H9 (cell line): Measurements from ENCODE around the gene TCF4. TPM values are rescaled to one million over a fixed set of nuclear protein-coding genes. Genes with fewer than 3 reads are reported as not detected.

Experiments
- DNase-seq: peaks from one replicate; pipeline ENCODE4 v3.0.0-alpha.2; 2017
- H2AFZ ChIP-seq: one replicate; pipeline ENCODE4 v1.6.1; 2013; ENCODE audit warnings: mild to moderate bottlenecking, low read length, control low read depth, moderate library complexity
- H2AK5ac ChIP-seq: 2 replicates; pipeline ENCODE4 v1.6.1; 2013; ENCODE audit warnings: low read length, control low read depth, mixed read lengths; ENCODE audit not compliant: insufficient read length
- H2BK120ac ChIP-seq: one replicate; pipeline ENCODE4 v1.6.1; 2013; ENCODE audit warnings: low read depth, mild to moderate bottlenecking, low read length, control low read depth, inconsistent platforms; ENCODE audit not compliant: poor library complexity, severe bottlenecking
- H2BK12ac ChIP-seq: 2 replicates; pipeline ENCODE4 v1.6.1; 2013; ENCODE audit warnings: low read length, control low read depth, mixed read lengths, low read depth; ENCODE audit not compliant: insufficient read length
- H2BK15ac ChIP-seq: 2 replicates; pipeline ENCODE4 v1.6.1; 2013; ENCODE audit warnings: low read depth, low read length, control low read depth
- H2BK20ac ChIP-seq: one replicate; pipeline ENCODE4 v1.6.1; 2013; ENCODE audit warnings: low read depth, mild to moderate bottlenecking, low read length, control low read depth, inconsistent platforms; ENCODE audit not compliant: poor library complexity, severe bottlenecking
- H2BK5ac ChIP-seq: 2 replicates; pipeline ENCODE4 v1.6.1; 2013; ENCODE audit warnings: low read length, control low read depth, mixed read lengths; ENCODE audit not compliant: insufficient read length
- H3K14ac ChIP-seq: 2 replicates; pipeline ENCODE4 v1.6.1; 2013; ENCODE audit warnings: low read length, control low read depth; ENCODE audit not compliant: insufficient read depth
- H3K18ac ChIP-seq: 2 replicates; pipeline ENCODE4 v1.6.1; 2013; ENCODE audit warnings: low read depth, mild to moderate bottlenecking, mixed read lengths, low read length, control low read depth; ENCODE audit not compliant: insufficient read length
- H3K23ac ChIP-seq: 2 replicates; pipeline ENCODE4 v1.6.1; 2013; ENCODE audit warnings: low read length, control low read depth, mixed read lengths, low read depth; ENCODE audit not compliant: insufficient read length
- H3K23me2 ChIP-seq: 2 replicates; pipeline ENCODE4 v1.6.1; 2013; ENCODE audit warnings: low read depth, mild to moderate bottlenecking, mixed read lengths, low read length, control low read depth; ENCODE audit not compliant: insufficient read length, poor library complexity, severe bottlenecking
- H3K27ac ChIP-seq: 2 replicates; pipeline ENCODE4 v1.5.1; 2013; ENCODE audit warnings: low read length, control low read depth, mixed read lengths, low read depth; ENCODE audit not compliant: insufficient read length
- H3K27me3 ChIP-seq: 2 replicates; pipeline ENCODE4 v1.6.1; 2013; ENCODE audit warnings: low read length, control low read depth, inconsistent platforms; ENCODE audit not compliant: insufficient read depth
- H3K4ac ChIP-seq: 2 replicates; pipeline ENCODE4 v1.6.1; 2013; ENCODE audit warnings: low read depth, mild to moderate bottlenecking, control low read depth, inconsistent platforms, low read length, moderate library complexity
- H3K4me1 ChIP-seq: 2 replicates; pipeline ENCODE4 v1.6.1; 2013; ENCODE audit warnings: low read length, control low read depth, inconsistent platforms; ENCODE audit not compliant: insufficient read depth
- H3K4me2 ChIP-seq: 2 replicates; pipeline ENCODE4 v1.6.1; 2013; ENCODE audit warnings: low read length, control low read depth, mixed read lengths; ENCODE audit not compliant: insufficient read length, insufficient read depth
- H3K56ac ChIP-seq: 2 replicates; pipeline ENCODE4 v1.6.1; 2013; ENCODE audit warnings: low read depth, mild to moderate bottlenecking, mixed read lengths, low read length, control low read depth; ENCODE audit not compliant: insufficient read length
- H3K79me1 ChIP-seq: 2 replicates; pipeline ENCODE4 v1.6.1; 2013; ENCODE audit warnings: low read depth, mild to moderate bottlenecking, moderate library complexity, low read length, control low read depth, inconsistent platforms; ENCODE audit not compliant: insufficient read depth, poor library complexity, severe bottlenecking
- H3K79me2 ChIP-seq: 2 replicates; pipeline ENCODE4 v1.6.1; 2013; ENCODE audit warnings: low read length, control low read depth, inconsistent platforms; ENCODE audit not compliant: insufficient read depth
- H3K9ac ChIP-seq: 2 replicates; pipeline ENCODE4 v1.6.1; 2013; ENCODE audit warnings: low read length, control low read depth, mixed read lengths; ENCODE audit not compliant: insufficient read length; ENCODE audit errors: extremely low read depth
- H3K9me3 ChIP-seq: one replicate; pipeline ENCODE4 v1.6.1; 2013; ENCODE audit warnings: low read depth, low read length, inconsistent platforms; ENCODE audit not compliant: control insufficient read depth
- H3T11ph ChIP-seq: one replicate; pipeline ENCODE4 v1.6.1; 2013; ENCODE audit warnings: mild to moderate bottlenecking, low read length, control low read depth, inconsistent platforms
- H4K20me1 ChIP-seq: one replicate; pipeline ENCODE4 v1.6.1; 2013; ENCODE audit not compliant: control insufficient read depth, insufficient read length, insufficient read depth
- H4K5ac ChIP-seq: 2 replicates; pipeline ENCODE4 v1.6.1; 2013; ENCODE audit warnings: low read depth, mild to moderate bottlenecking, mixed read lengths, low read length, control low read depth; ENCODE audit not compliant: insufficient read length
- H4K8ac ChIP-seq: replicated peaks from 2 replicates; pipeline ENCODE4 v1.6.1; 2013; ENCODE audit warnings: low read length, control low read depth, mixed read lengths, low read depth; ENCODE audit not compliant: insufficient read length
- H4K91ac ChIP-seq: 2 replicates; pipeline ENCODE4 v1.6.1; 2013; ENCODE audit warnings: low read depth, mild to moderate bottlenecking, moderate library complexity, mixed read lengths, low read length, control low read depth; ENCODE audit not compliant: insufficient read length
- H3K27ac Mint-ChIP-seq, 3 experiments: 2 replicates in 2 of 3; 3 replicates in 1 of 3; pipeline ENCODE4 v1.8.0; 2020 to 2021; ENCODE audit warnings: mixed read lengths in 3 of 3, mild to moderate bottlenecking in 1 of 3, moderate library complexity in 1 of 3
- H3K27me3 Mint-ChIP-seq: 2 replicates; pipeline ENCODE4 v1.8.0; 2021; ENCODE audit warnings: low read depth, mild to moderate bottlenecking, moderate library complexity, mixed read lengths
- H3K36me3 Mint-ChIP-seq, 3 experiments: 2 replicates in 2 of 3; 3 replicates in 1 of 3; pipeline ENCODE4 v1.8.0; 2020 to 2021; ENCODE audit warnings: low read depth in 3 of 3, mixed read lengths in 3 of 3; ENCODE audit not compliant: insufficient read depth in 1 of 3
- H3K4me1 Mint-ChIP-seq, 2 experiments: 2 replicates each; pipeline ENCODE4 v1.8.0; 2020; ENCODE audit warnings: mixed read lengths in 2 of 2
- H3K4me3 Mint-ChIP-seq, 2 experiments: 2 replicates in 1 of 2; 3 replicates in 1 of 2; pipeline ENCODE4 v1.8.0; 2020 to 2021; ENCODE audit warnings: mild to moderate bottlenecking in 2 of 2, mixed read lengths in 2 of 2, moderate library complexity in 1 of 2
- H3K9me3 Mint-ChIP-seq, 2 experiments: 2 replicates in 1 of 2; 3 replicates in 1 of 2; pipeline ENCODE4 v1.8.0; 2020; ENCODE audit warnings: mild to moderate bottlenecking in 2 of 2, mixed read lengths in 2 of 2, moderate library complexity in 1 of 2
- total RNA-seq: library from RNA; stranded (reverse); gene quantifications from 2 replicates; pipeline ENCODE4 v1.2.1, GENCODE V29; 2021
- TF ChIP-seq, protein P1 (sequence below): fragments of 200-600 bp; sonication (generic); conservative IDR thresholded peaks from 3 replicates; pipeline ENCODE4 v1.8.0; 2021; ENCODE audit warnings: antibody characterized with exemption, mild to moderate bottlenecking

TCF4 gene
- total RNA-seq, 1 experiment from 2014 or later, result 99.4 TPM

DNA sequence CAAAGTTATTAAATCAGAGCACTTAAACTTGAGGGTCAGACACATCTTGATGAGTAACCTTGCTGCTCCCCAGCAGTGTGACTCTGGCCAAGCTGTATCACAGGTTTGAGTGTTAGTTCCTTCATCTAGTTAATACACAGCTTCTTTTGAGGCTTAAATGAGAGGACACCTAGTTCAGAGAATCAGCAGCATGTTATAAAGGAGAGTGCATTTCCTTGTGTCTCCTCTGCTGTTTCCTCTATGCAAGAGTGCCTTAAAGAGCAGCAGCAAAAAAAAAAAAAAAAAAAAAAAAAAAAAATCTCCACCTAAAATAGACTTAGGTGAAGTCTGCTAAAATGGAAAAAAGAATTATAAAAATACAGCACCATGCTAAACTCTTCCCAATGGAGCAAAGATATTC lies 261.9 kb downstream of the TCF4 start:
- peaks cover 20 to 21% of the 10 kb centered on the region in 2 experiments for H3K4me1 Mint-ChIP-seq
- H3K27ac Mint-ChIP-seq, result no peak overlapping the region
- no peaks in the 10 kb centered on the region for H3K4me1 ChIP-seq
- H2BK120ac ChIP-seq, result no peak overlapping the region
- no peaks in the 10 kb centered on the region; the same call in 1 of the 2 replicates for H3K27me3 Mint-ChIP-seq
- H3K4me2 ChIP-seq, result no peak overlapping the region
- H3K4me3 Mint-ChIP-seq, result no peak overlapping the region
- no peak overlapping the region for H2BK15ac ChIP-seq
- H3T11ph ChIP-seq, result no peak overlapping the region
- H2BK5ac ChIP-seq, result no peak overlapping the region
- peaks cover 9% of the 10 kb centered on the region for H3K23me2 ChIP-seq
- no peaks in the 10 kb centered on the region for H3K79me2 ChIP-seq
- H4K8ac ChIP-seq, result no peak overlapping the region
- H3K9ac ChIP-seq, result no peak overlapping the region
- H4K20me1 ChIP-seq, result no peaks in the 10 kb centered on the region
- no peaks in the 10 kb centered on the region for H3K79me1 ChIP-seq
- H3K14ac ChIP-seq, result no peak overlapping the region
- H4K91ac ChIP-seq, result no peak overlapping the region
- H4K5ac ChIP-seq, result no peak overlapping the region
- TF ChIP-seq, protein P1, sequence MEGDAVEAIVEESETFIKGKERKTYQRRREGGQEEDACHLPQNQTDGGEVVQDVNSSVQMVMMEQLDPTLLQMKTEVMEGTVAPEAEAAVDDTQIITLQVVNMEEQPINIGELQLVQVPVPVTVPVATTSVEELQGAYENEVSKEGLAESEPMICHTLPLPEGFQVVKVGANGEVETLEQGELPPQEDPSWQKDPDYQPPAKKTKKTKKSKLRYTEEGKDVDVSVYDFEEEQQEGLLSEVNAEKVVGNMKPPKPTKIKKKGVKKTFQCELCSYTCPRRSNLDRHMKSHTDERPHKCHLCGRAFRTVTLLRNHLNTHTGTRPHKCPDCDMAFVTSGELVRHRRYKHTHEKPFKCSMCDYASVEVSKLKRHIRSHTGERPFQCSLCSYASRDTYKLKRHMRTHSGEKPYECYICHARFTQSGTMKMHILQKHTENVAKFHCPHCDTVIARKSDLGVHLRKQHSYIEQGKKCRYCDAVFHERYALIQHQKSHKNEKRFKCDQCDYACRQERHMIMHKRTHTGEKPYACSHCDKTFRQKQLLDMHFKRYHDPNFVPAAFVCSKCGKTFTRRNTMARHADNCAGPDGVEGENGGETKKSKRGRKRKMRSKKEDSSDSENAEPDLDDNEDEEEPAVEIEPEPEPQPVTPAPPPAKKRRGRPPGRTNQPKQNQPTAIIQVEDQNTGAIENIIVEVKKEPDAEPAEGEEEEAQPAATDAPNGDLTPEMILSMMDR, result no peak
- H2BK20ac ChIP-seq, result no peak overlapping the region
- H3K36me3 Mint-ChIP-seq, result no peaks in the 10 kb centered on the region; a peak in 1 of 7 replicates
- H2AFZ ChIP-seq, result no peak overlapping the region
- H3K18ac ChIP-seq, result no peak overlapping the region
- no peak overlapping the region for H3K4ac ChIP-seq
- no peak for DNase-seq
- H3K23ac ChIP-seq, result no peak overlapping the region
- no peak overlapping the region for H3K27ac ChIP-seq
- H3K9me3 Mint-ChIP-seq, result no peaks in the 10 kb centered on the region
- no peak overlapping the region for H3K56ac ChIP-seq
- H3K9me3 ChIP-seq, result no peaks in the 10 kb centered on the region
- no peak overlapping the region for H2AK5ac ChIP-seq
- no peaks in the 10 kb centered on the region for H3K27me3 ChIP-seq
- no peak overlapping the region for H2BK12ac ChIP-seq
